PC-9 (cell line): ENCODE data around the gene FHIP2A. TPM values are rescaled to one million over a fixed set of nuclear protein-coding genes. Genes with fewer than 3 reads are reported as not detected.

Experiments
- BruUV-seq: library from RNA; stranded (reverse); fragments of 400-500 nt; replicated peaks from 2 replicates; lab custom pipeline; 2021; lab: Mats Ljungman, UMichigan
- CTCF ChIA-PET: fragments of 300-600 bp; sonication (Branson Sonifier 250); formaldehyde crosslinking; loops from one replicate; lab custom pipeline; 2022; ENCODE audit warnings: antibody characterized with exemption; lab: Charles Lee
- POLR2A ChIA-PET: fragments of 300-600 bp; sonication (Branson Sonifier 250); formaldehyde crosslinking; loops from one replicate; lab custom pipeline; 2022; ENCODE audit warnings: antibody characterized with exemption; ENCODE audit not compliant: unreplicated experiment; lab: Charles Lee
- DNase-seq, 2 experiments: peaks; one replicate each; pipeline versions ENCODE4 v3.0.0 to v3.0.0-alpha.2; 2015 to 2022; ENCODE audit warnings: mixed read lengths in 1 of 2
- H2AFZ ChIP-seq: fragments of 200-600 bp; sonication (generic); 2 replicates; pipeline ENCODE4 v1.8.1; 2017; ENCODE audit warnings: antibody characterized with exemption
- H3F3A ChIP-seq: fragments of 200-600 bp; sonication (generic); 2 replicates; pipeline ENCODE4 v1.8.1; 2017; ENCODE audit warnings: antibody characterized with exemption, mild to moderate bottlenecking, low read depth; ENCODE audit not compliant: insufficient read depth
- H3K27ac ChIP-seq: fragments of 200-600 bp; sonication (generic); 2 replicates; pipeline ENCODE4 v1.6.1; 2016; ENCODE audit warnings: mixed run types
- H3K27me3 ChIP-seq: fragments of 200-600 bp; sonication (generic); 2 replicates; pipeline ENCODE4 v1.6.1; 2016; ENCODE audit warnings: low read depth, mixed run types; ENCODE audit not compliant: insufficient read depth
- H3K36me3 ChIP-seq: fragments of 200-600 bp; sonication (generic); 2 replicates; pipeline ENCODE4 v1.6.1; 2016; ENCODE audit warnings: low read depth, mixed run types
- H3K4me1 ChIP-seq: fragments of 200-600 bp; sonication (generic); replicated peaks from 2 replicates; pipeline ENCODE4 v1.6.1; 2016; ENCODE audit warnings: mixed run types; ENCODE audit not compliant: insufficient read depth
- H3K4me2 ChIP-seq: fragments of 200-600 bp; sonication (generic); 2 replicates; pipeline ENCODE4 v1.6.1; 2017; ENCODE audit warnings: mixed run types
- H3K4me3 ChIP-seq: fragments of 200-600 bp; sonication (generic); 2 replicates; pipeline ENCODE4 v1.6.1; 2016; ENCODE audit warnings: mixed run types
- H3K79me2 ChIP-seq: fragments of 200-600 bp; sonication (generic); 2 replicates; pipeline ENCODE4 v1.6.1; 2017; ENCODE audit warnings: low read depth, mixed run types
- H3K9me2 ChIP-seq: fragments of 200-600 bp; sonication (generic); 2 replicates; pipeline ENCODE4 v1.8.1; 2017; ENCODE audit warnings: mild to moderate bottlenecking; ENCODE audit not compliant: insufficient read depth
- H3K9me3 ChIP-seq: fragments of 200-600 bp; sonication (generic); 2 replicates; pipeline ENCODE4 v1.8.1; 2016; ENCODE audit warnings: low read depth; ENCODE audit not compliant: insufficient read depth
- H4K20me1 ChIP-seq: fragments of 200-600 bp; sonication (generic); 2 replicates; pipeline ENCODE4 v1.8.1; 2017; ENCODE audit not compliant: insufficient read depth
- EZH2 ChIP-seq: fragments of 200-600 bp; sonication (generic); IDR thresholded peaks from 2 replicates; pipeline ENCODE4 v1.8.0; 2017; ENCODE audit warnings: antibody characterized with exemption, low read depth
- intact Hi-C: fragments of 100-400 bp; cut with micrococcal nuclease; formaldehyde crosslinking; loops from one replicate; pipeline ENCODE4 v1.10.0; 2022; ENCODE audit not compliant: unreplicated experiment
- total RNA-seq: library from RNA; stranded (reverse); gene quantifications from 2 replicates; pipeline ENCODE4 v1.2.3, GENCODE V29; 2021
- TF ChIP-seq, protein P1 (sequence below): fragments of 200-600 bp; sonication (generic); conservative IDR thresholded peaks from 2 replicates; pipeline ENCODE4 v1.6.1; 2017; ENCODE audit warnings: mixed run types, antibody characterized with exemption, mild to moderate bottlenecking, moderate library complexity

Gene FHIP2A
- total RNA-seq, 1 experiment from 2014 or later, result 18.3 TPM

- DNase-seq, result peak in 1 of 2 experiments; percentile 41
- CTCF ChIA-PET, result interaction anchor here (0.6 kb wide), 2 partner anchors 9 to 225 kb away, joined by 9 to 13 read pairs; no protein-coding TSS in a partner anchor
- TF ChIP-seq, protein P1, sequence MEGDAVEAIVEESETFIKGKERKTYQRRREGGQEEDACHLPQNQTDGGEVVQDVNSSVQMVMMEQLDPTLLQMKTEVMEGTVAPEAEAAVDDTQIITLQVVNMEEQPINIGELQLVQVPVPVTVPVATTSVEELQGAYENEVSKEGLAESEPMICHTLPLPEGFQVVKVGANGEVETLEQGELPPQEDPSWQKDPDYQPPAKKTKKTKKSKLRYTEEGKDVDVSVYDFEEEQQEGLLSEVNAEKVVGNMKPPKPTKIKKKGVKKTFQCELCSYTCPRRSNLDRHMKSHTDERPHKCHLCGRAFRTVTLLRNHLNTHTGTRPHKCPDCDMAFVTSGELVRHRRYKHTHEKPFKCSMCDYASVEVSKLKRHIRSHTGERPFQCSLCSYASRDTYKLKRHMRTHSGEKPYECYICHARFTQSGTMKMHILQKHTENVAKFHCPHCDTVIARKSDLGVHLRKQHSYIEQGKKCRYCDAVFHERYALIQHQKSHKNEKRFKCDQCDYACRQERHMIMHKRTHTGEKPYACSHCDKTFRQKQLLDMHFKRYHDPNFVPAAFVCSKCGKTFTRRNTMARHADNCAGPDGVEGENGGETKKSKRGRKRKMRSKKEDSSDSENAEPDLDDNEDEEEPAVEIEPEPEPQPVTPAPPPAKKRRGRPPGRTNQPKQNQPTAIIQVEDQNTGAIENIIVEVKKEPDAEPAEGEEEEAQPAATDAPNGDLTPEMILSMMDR, result no peak
- no peak for TF ChIP-seq EZH2
- no peak overlapping the region for H3K4me2 ChIP-seq
- no TSS peak for BruUV-seq
- no peaks in the 10 kb centered on the region for H3K9me2 ChIP-seq
- H3K27ac ChIP-seq, result no peak overlapping the region
- H3F3A ChIP-seq, result no peaks in the 10 kb centered on the region
- intact Hi-C loops, result no loop called here
- peaks cover 8% of the 10 kb centered on the region for H3K4me1 ChIP-seq
- H3K27me3 ChIP-seq, result no peaks in the 10 kb centered on the region
- no peaks in the 10 kb centered on the region for H4K20me1 ChIP-seq
- H3K9me3 ChIP-seq, result no peaks in the 10 kb centered on the region
- H2AFZ ChIP-seq, result no peak overlapping the region
- H3K4me3 ChIP-seq, result no peak overlapping the region
- H3K36me3 ChIP-seq, result 0 out of 2 replicates have a peak, but pooled peaks cover 3% of the 10 kb centered on the region
- H3K79me2 ChIP-seq, result no peaks in the 10 kb centered on the region
- POLR2A ChIA-PET, result interaction anchor here (0.6 to 0.7 kb wide), 2 partner anchors 13 to 32 kb away, joined by 3 to 10 read pairs; no protein-coding TSS in a partner anchor
Measured at GRCh38 chr10:114868870-114869519, 47.4 kb downstream of the FHIP2A start.

DNA sequence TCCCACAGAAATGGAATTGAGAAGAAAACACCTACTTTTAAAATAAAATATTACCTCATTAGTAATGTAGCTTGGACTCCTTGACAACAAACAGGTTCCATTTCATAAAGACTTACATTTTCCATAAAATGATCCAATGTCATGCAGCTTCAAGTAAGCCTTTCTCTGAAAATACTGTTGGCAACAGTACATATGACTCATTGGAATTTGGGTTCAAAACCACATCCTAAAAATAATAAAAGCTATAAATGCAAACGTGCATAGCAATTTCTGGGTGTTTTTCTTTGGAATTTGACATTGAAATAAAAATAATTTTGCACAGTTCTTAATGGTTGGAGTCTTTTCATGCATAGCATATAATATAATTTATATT, 47.9 kb downstream of the FHIP2A start:
- Histone ChIP-seq H3F3A (no peaks in the 10 kb centered on the region), H3K36me3 (no peaks in the 10 kb centered on the region), H3K9me2 (no peaks in the 10 kb centered on the region), H2AFZ (no peak overlapping the region), H3K79me2 (no peaks in the 10 kb centered on the region), H3K4me3 (no peak overlapping the region), H3K4me2 (no peak overlapping the region), H3K27ac (no peak overlapping the region), H3K9me3 (no peaks in the 10 kb centered on the region), H3K4me1 (peaks cover 8% of the 10 kb centered on the region), H4K20me1 (no peaks in the 10 kb centered on the region), H3K27me3 (no peaks in the 10 kb centered on the region)
- intact Hi-C loops, result no loop called here
- ChIA-PET POLR2A (interaction anchor here (0.6 to 0.7 kb wide), 2 partner anchors 14 to 33 kb away, joined by 3 to 10 read pairs; no protein-coding TSS in a partner anchor), CTCF (interaction anchor here (0.6 kb wide), 1 partner anchor 9 kb away, joined by 13 read pairs; no protein-coding TSS in a partner anchor)
- BruUV-seq, result no TSS peak
- DNase-seq, result no peak
- TF ChIP-seq, protein P1, result no peak
- TF ChIP-seq EZH2, result no peak

- DNase-seq, result no peak
- no peak overlapping the region for H3K4me2 ChIP-seq
- peaks cover 8% of the 10 kb centered on the region for H3K4me1 ChIP-seq
- H3K36me3 ChIP-seq, result no peaks in the 10 kb centered on the region
- H3K79me2 ChIP-seq, result no peaks in the 10 kb centered on the region
- TF ChIP-seq, protein P1, result no peak
- TF ChIP-seq EZH2, result no peak
- H3K9me3 ChIP-seq, result no peaks in the 10 kb centered on the region
- ChIA-PET POLR2A (interaction anchor here (0.7 kb wide), 1 partner anchor 16 kb away, joined by 4 read pairs; no protein-coding TSS in a partner anchor), CTCF (no interaction called here)
- H3K9me2 ChIP-seq, result no peaks in the 10 kb centered on the region
- no peaks in the 10 kb centered on the region for H4K20me1 ChIP-seq
- H2AFZ ChIP-seq, result no peak overlapping the region
- H3K27me3 ChIP-seq, result no peaks in the 10 kb centered on the region
- intact Hi-C loops, result loop anchor here (10.0 kb wide), 1 partner anchor 704 kb away; no protein-coding TSS in a partner anchor
- H3K27ac ChIP-seq, result no peak overlapping the region
- no TSS peak for BruUV-seq
- no peak overlapping the region for H3K4me3 ChIP-seq
- no peaks in the 10 kb centered on the region for H3F3A ChIP-seq
Measured at GRCh38 chr10:114870486-114870885, 48.9 kb downstream of the FHIP2A start.
